ENCODE data around the gene AK9. TPM values are rescaled to one million over a fixed set of nuclear protein-coding genes. Genes with fewer than 3 reads are reported as not detected.

The AK9 gene
- total and polyA plus RNA-seq, 2 of the 8 experiments (the other 6 are each of a cell fraction or from before 2014, with no cell fraction given): 1.8 to 2.2 TPM

DNA sequence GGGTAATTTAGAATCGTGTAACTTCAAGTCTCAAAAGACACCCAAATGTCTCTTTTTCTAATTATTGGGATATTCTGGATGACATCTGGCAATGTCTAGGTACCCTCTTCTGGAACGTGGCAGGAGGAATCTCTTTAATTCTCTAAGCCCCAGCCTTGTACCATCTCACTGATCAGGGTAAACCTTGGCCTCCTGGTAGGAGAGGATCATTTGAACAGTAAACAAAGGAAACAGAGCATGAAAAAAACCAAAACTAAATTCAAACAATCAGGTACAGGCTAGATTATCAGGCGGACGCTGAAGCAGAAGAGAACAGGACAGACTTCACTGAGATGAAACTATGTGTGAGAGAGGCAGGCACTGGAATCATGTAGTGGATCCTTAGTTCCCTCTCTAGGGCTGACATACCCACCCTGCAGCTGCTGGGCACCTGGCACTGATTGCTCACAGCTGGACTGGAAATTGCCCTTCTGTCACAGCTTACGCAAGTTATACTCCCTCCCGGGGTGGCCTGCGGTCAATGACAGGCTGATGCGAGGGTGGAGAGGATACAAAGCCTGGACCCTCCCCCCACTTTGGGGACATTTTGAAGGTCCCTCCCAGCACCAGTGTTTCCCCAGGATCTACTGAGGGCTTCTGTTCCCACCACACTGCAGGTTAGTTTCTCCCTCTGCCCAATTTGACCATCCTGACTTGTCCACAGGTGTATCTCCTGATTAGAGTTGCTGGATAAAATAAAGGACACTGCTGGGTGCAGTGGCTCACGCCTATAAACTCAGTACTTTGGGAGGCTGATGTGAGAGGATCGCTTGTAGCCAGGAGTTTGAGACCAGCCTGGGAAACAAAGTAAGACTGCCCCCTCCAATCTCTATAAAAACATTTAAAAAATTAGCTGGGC lies 187.4 kb downstream of the AK9 start:
- POLR2A ChIA-PET (ENCODE audit: partially characterized antibody): interaction anchor here (0.8 kb wide), 1 partner anchor 44 kb away, joined by 3 read pairs; no protein-coding TSS in a partner anchor
- H3K56ac ChIP-seq (replicated peaks; ENCODE audit: insufficient read length, low read depth, low read length): no peak overlapping the region

More for the DNA sequence above, 187.4 kb downstream of the AK9 start:
- Histone ChIP-seq H2BK15ac (ENCODE audit: low read length) (0 out of 2 replicates have a peak overlapping the region, but pooled peaks have one; percentile 75), H3K4ac (replicated peaks; ENCODE audit: insufficient read length, low read depth, low read length) (no peak overlapping the region), H4K5ac (ENCODE audit: insufficient read length, low read depth, low read length) (no peak overlapping the region), H3K9me3 (ENCODE audit: insufficient read depth in 2 of 2, low read depth in 1 of 2, low read length in 1 of 2) (no peaks in the 10 kb centered on the region), H3K14ac (ENCODE audit: insufficient read length) (no peak overlapping the region), H3K27ac (ENCODE audit: low read depth, low read length) (no peak overlapping the region), H2AFZ (ENCODE audit: low read length) (0 out of 2 replicates have a peak overlapping the region, but pooled peaks have one; percentile 25), H2BK20ac (ENCODE audit: low read length) (0 out of 2 replicates have a peak overlapping the region, but pooled peaks have one; percentile 34), H2BK120ac (replicated peaks; ENCODE audit: low read depth, low read length) (no peak overlapping the region), H3K4me3 (ENCODE audit: extremely low read depth in 1 of 4, insufficient read depth in 2 of 4, low read depth in 3 of 4, low read length in 4 of 4) (no peak overlapping the region), H3K79me2 (ENCODE audit: control insufficient read depth in 1 of 2, insufficient read depth in 2 of 2, low read length in 2 of 2) (no peaks in the 10 kb centered on the region), H2BK12ac (ENCODE audit: low read depth, low read length) (no peak overlapping the region), H2AK5ac (ENCODE audit: low read depth, low read length) (no peak overlapping the region), H3K4me2 (ENCODE audit: insufficient read depth in 1 of 2, low read depth in 2 of 2, low read length in 2 of 2) (no peak overlapping the region), H3K79me1 (ENCODE audit: low read depth, low read length) (no peaks in the 10 kb centered on the region), H4K8ac (ENCODE audit: extremely low read depth, insufficient read depth, low read length) (no peak overlapping the region; the same call in none of the 2 replicates), H3K36me3 (ENCODE audit: control insufficient read depth in 2 of 4, insufficient read depth in 4 of 4, low read length in 3 of 4) (no peaks in the 10 kb centered on the region), H3K23ac (ENCODE audit: insufficient read length) (no peak overlapping the region), H3K23me2 (ENCODE audit: low read depth, low read length) (no peaks in the 10 kb centered on the region; the same call in 1 of the 2 replicates), H3K4me1 (replicated peaks in 1 of 4; ENCODE audit: control insufficient read depth in 3 of 4, insufficient read depth in 4 of 4, low read length in 3 of 4) (peaks cover 2 to 10% (median 6%) of the 10 kb centered on the region in 4 experiments; a peak in 5 of 7 replicates), H3K27me3 (replicated peaks in 1 of 4; ENCODE audit: control insufficient read depth in 3 of 4, extremely low read depth in 1 of 4, insufficient read depth in 3 of 4, low read length in 3 of 4) (no peaks in the 10 kb centered on the region), H4K20me1 (replicated peaks in 1 of 2; ENCODE audit: control insufficient read depth in 1 of 2, insufficient read depth in 2 of 2, low read length in 2 of 2) (no peaks in the 10 kb centered on the region), H4K91ac (replicated peaks; ENCODE audit: insufficient read length, low read length) (peak overlapping the region; percentile 55), H2BK5ac (ENCODE audit: low read depth, low read length) (peak overlapping the region; percentile 25; the same call in 1 of the 2 replicates), H3K9ac (replicated peaks in 1 of 4; ENCODE audit: extremely low read depth in 1 of 4, low read depth in 3 of 4, low read length in 3 of 4) (peak overlapping the region in 1 of 4 experiments; percentile 10; a peak in 1 of 7 replicates), H3K18ac (ENCODE audit: extremely low read depth, low read length) (no peak overlapping the region)
- WGBS, 2 experiments (ENCODE audit: extremely low coverage in 1 of 2, insufficient coverage in 1 of 2, insufficient read length in 1 of 2, insufficient replicate concordance in 2 of 2, low coverage in 1 of 2, low lambda C conversion rate in 2 of 2, missing lambda C conversion rate in 1 of 2): 85% methylated on average over 10 of the region's 10 CpGs; no CpG with 5 or more reads in 1 of the 2 experiments
- FAIRE-seq (no peak), DNase-seq (ENCODE audit: low read depth in 1 of 2, low spot score in 2 of 2) (no peak)
- CTCF ChIA-PET (ENCODE audit: partially characterized antibody): interaction anchor here (1.9 kb wide), 1 partner anchor 9 kb away, joined by 6 read pairs; no protein-coding TSS in a partner anchor
- TF ChIP-seq, protein P1, sequence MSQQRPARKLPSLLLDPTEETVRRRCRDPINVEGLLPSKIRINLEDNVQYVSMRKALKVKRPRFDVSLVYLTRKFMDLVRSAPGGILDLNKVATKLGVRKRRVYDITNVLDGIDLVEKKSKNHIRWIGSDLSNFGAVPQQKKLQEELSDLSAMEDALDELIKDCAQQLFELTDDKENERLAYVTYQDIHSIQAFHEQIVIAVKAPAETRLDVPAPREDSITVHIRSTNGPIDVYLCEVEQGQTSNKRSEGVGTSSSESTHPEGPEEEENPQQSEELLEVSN (IDR thresholded peaks at IDR 0.05): no peak
